Tibial nerve (tissue), 4 donors: ENCODE data around the gene CNDP1. TPM values are rescaled to one million over a fixed set of nuclear protein-coding genes. Genes with fewer than 3 reads are reported as not detected.
"Not testable (repeated sequence)": the region's sequence is repeated elsewhere in the genome, so short reads cannot be mapped to it uniquely, and the experiment has no call there.

ENCODE experiments used
- DNase-seq, 2 donors: peaks; one replicate each; pipeline ENCODE4 v3.0.0-alpha.2; 2019; ENCODE audit warnings: low spot score in 2 of 2
- H3K27ac ChIP-seq, 4 donors: fragments of 200-600 bp; sonication (generic) in 3 of 4; one replicate each; pipeline ENCODE4 v1.5.1; 2017 to 2019; ENCODE audit warnings: mild to moderate bottlenecking in 1 of 4
- H3K27me3 ChIP-seq, 2 donors: fragments of 200-600 bp; sonication (generic) in 1 of 2; one replicate each; pipeline versions ENCODE4 v1.5.1 to v1.6.0; 2017 to 2019
- H3K36me3 ChIP-seq, 3 donors: fragments of 200-600 bp; sonication (generic); one replicate each; pipeline ENCODE4 v1.5.1; 2018 to 2019
- H3K4me1 ChIP-seq, 4 donors: fragments of 200-600 bp; sonication (generic) in 3 of 4; one replicate each; pipeline ENCODE4 v1.5.1; 2017 to 2019
- H3K4me3 ChIP-seq, 4 donors: fragments of 200-600 bp; sonication (generic) in 3 of 4; one replicate each; pipeline ENCODE4 v1.5.1; 2017 to 2019; ENCODE audit warnings: mild to moderate bottlenecking in 1 of 4, moderate library complexity in 1 of 4
- H3K9me3 ChIP-seq, 4 donors: fragments of 200-600 bp; sonication (generic) in 3 of 4; one replicate each; pipeline ENCODE4 v1.5.1; 2017 to 2019
- CTCF ChIP-seq, 5 experiments: fragments of 200-600 bp in 3 of 5; fragments of 450-650 bp in 2 of 5; sonication (generic) in 3 of 5; IDR thresholded peaks; one replicate each; pipeline ENCODE4 v1.5.1; 2016 to 2019; ENCODE audit warnings: antibody characterized with exemption in 5 of 5, mild to moderate bottlenecking in 3 of 5, moderate library complexity in 2 of 5
- EP300 ChIP-seq, 2 donors: sonication (generic); formaldehyde crosslinking; IDR thresholded peaks; one replicate each; pipeline ENCODE4 v1.6.1; 2017; ENCODE audit warnings: antibody characterized with exemption in 2 of 2, mild to moderate bottlenecking in 1 of 2
- POLR2A ChIP-seq, 2 donors: fragments of 450-650 bp; IDR thresholded peaks; one replicate each; pipeline ENCODE4 v1.6.1; 2017; ENCODE audit warnings: antibody characterized with exemption in 2 of 2, mild to moderate bottlenecking in 2 of 2, moderate library complexity in 2 of 2
- WGBS, 2 donors: methylation state at CpG; one replicate each; pipeline ENCODE4 v1.1.5; 2018; 5-methylcytosine and 5-hydroxymethylcytosine counted together
- total RNA-seq, 4 donors: library from RNA; depleted of rRNA; stranded (reverse); fragments of >200 nt; gene quantifications; one replicate each; pipeline ENCODE4 v1.1.0, GENCODE V29; 2016

Gene CNDP1
- total RNA-seq, 4 donors from 2014 or later = 0.22 to 1.0 TPM; not detected in 2

- Histone ChIP-seq H3K9me3 (peaks cover 0 to 8% (median 0%) of the 10 kb centered on the region in 4 donors), H3K36me3 (no peaks in the 10 kb centered on the region), H3K27me3 (no peaks in the 10 kb centered on the region), H3K4me1 (no peaks in the 10 kb centered on the region), H3K27ac (no peak overlapping the region), H3K4me3 (no peak overlapping the region)
- DNase-seq = no peak
- 62 to 70% methylated on average over 4 of the region's 4 CpGs for WGBS, 2 donors
- TF ChIP-seq POLR2A (IDR thresholded peaks at IDR 0.05) = no peak
Measured at GRCh38 chr18:74562131-74562730, 27.9 kb downstream of the CNDP1 start.

DNA sequence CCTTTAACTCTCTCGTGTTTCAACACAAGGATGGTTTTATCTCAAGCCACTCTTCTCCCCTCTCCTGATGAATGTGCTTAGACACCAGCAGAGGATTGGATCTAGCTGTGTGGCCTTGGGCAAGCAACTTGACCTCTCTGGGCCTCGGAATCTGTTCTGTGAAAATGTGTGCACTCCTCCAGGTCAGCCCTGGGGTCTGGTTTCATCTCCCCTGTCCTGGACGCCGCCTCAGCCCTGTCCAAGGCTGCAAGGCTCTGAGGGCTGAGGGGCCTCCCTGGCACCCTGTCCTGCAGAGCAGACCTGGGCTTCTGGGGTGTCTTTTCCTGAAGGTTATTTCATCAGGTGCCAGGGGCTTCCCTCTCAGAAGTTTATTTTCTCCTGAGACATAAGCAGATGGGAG, 28.5 kb downstream of the CNDP1 start:
- WGBS, 2 donors = 89 to 92% methylated on average over 4 of the region's 4 CpGs
- TF ChIP-seq POLR2A (IDR thresholded peaks at IDR 0.05) (no peak), EP300 (IDR thresholded peaks at IDR 0.05) (no peak), CTCF (IDR thresholded peaks at IDR 0.05) (no peak)
- Histone ChIP-seq H3K4me3 (no peak overlapping the region), H3K27me3 (no peaks in the 10 kb centered on the region), H3K9me3 (peaks cover 0 to 8% (median 0%) of the 10 kb centered on the region in 4 donors), H3K36me3 (no peaks in the 10 kb centered on the region), H3K27ac (no peak overlapping the region), H3K4me1 (no peaks in the 10 kb centered on the region)
- DNase-seq = no peak

DNA sequence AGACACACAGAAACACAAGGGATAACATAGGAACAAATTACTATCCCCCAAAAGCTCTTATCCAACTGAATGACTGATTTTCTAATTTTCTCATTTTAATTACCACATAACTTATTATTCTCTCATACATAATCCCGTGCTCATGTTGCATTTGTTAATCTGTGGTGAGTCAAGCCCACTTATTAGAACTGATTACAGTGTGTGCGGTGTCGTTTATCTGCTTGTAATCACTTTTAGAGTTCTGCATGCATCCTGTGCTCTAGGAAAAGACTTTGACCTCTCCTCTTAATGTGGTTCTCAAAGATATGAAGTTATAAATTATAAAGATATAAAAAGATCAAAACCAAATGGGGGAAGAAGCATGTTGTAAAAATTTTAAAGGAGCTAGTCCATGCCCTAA, 29.7 kb downstream of the CNDP1 start:
- no peaks in the 10 kb centered on the region for H3K27me3 ChIP-seq
- DNase-seq = no peak
- H3K4me3 ChIP-seq = no peak overlapping the region
- no peaks in the 10 kb centered on the region for H3K36me3 ChIP-seq
- TF ChIP-seq EP300 (IDR thresholded peaks at IDR 0.05) (no peak), CTCF (IDR thresholded peaks at IDR 0.05) (no peak), POLR2A (IDR thresholded peaks at IDR 0.05) (no peak)
- 51 to 56% methylated on average over 3 of the region's 3 CpGs for WGBS, 2 donors
- no peaks in the 10 kb centered on the region for H3K4me1 ChIP-seq
- peaks cover 0 to 8% (median 0%) of the 10 kb centered on the region in 4 donors for H3K9me3 ChIP-seq
- no peak overlapping the region for H3K27ac ChIP-seq

DNA sequence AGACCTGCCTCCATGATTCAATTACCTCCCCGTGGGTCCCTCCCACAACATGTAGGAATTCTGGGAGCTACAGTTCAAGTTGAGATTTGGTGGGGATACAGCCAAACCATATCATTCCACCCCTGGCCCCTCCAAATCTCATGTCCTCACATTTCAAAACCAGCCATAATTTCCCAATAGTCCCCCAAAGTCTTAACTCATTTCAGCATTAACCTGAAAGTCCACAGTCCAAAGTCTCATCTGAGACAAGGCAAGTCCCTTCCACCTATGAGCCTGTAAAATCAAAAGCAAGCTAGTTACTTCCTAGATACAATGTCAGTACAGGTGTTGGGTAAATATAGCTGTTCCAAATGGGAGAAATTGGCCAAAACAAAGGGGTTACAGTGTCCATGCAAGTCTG, 30.9 kb downstream of the CNDP1 start:
- H3K4me3 ChIP-seq, H3K27me3 ChIP-seq, H3K9me3 ChIP-seq, H3K4me1 ChIP-seq, H3K36me3 ChIP-seq, DNase-seq, H3K27ac ChIP-seq: not testable (repeated sequence)
- WGBS, 2 donors = 85 to 95% methylated on average over 1 of the region's 1 CpG

- 96% methylated on average over 3 of the region's 3 CpGs for WGBS, 2 donors
Measured at GRCh38 chr18:74565993-74566392, 31.7 kb downstream of the CNDP1 start.

GRCh38 chr18:74567822-74568221, 33.5 kb downstream of the CNDP1 start:
- no peak for DNase-seq
- Histone ChIP-seq H3K27me3 (no peaks in the 10 kb centered on the region), H3K9me3 (peaks cover 0 to 8% (median 0%) of the 10 kb centered on the region in 4 donors), H3K36me3 (no peaks in the 10 kb centered on the region), H3K27ac (no peak overlapping the region), H3K4me3 (no peak overlapping the region), H3K4me1 (no peaks in the 10 kb centered on the region)
- WGBS, 2 donors = 62 to 70% methylated on average over 6 to 7 of the region's 7 CpGs
- TF ChIP-seq POLR2A (IDR thresholded peaks at IDR 0.05) (no peak), EP300 (IDR thresholded peaks at IDR 0.05) (no peak), CTCF (IDR thresholded peaks at IDR 0.05) (no peak)

More at GRCh38 chr18:74565993-74566392, 31.7 kb downstream of the CNDP1 start:
- H3K4me1 ChIP-seq, H3K27me3 ChIP-seq, DNase-seq, H3K27ac ChIP-seq, H3K36me3 ChIP-seq, H3K9me3 ChIP-seq, H3K4me3 ChIP-seq: not testable (repeated sequence)

DNA sequence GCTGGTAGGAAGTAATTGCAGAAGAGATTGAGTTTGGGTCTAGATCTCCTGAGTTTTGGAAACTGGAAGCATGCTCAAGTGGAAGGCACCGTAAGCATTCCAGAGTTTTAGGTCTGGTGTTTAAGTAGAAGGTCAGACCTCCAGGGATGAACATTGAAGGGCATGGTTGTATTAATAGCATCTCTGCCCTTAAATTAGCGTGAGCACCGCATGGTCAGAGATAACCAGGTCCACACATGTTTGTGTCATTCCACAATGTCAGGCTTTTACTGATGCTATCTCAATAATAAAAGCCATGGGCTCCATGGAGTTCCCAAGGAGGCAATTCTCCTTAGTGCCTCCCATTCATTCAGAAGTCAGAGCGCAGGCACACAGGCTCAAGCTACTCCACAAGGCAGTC, 35.1 kb downstream of the CNDP1 start:
- Histone ChIP-seq H3K36me3 (no peaks in the 10 kb centered on the region), H3K9me3 (peaks cover 0 to 8% (median 0%) of the 10 kb centered on the region in 4 donors), H3K4me3 (no peak overlapping the region), H3K27me3 (no peaks in the 10 kb centered on the region), H3K27ac (no peak overlapping the region), H3K4me1 (no peaks in the 10 kb centered on the region)
- DNase-seq = no peak
- TF ChIP-seq EP300 (IDR thresholded peaks at IDR 0.05) = no peak
- TF ChIP-seq CTCF (IDR thresholded peaks at IDR 0.05) = no peak
- no peak for TF ChIP-seq POLR2A (IDR thresholded peaks at IDR 0.05)
- WGBS, 2 donors = 85 to 90% methylated on average over 4 of the region's 4 CpGs
